Mucosa of descending colon (tissue), 3 donors: Measurements from ENCODE around the gene ATP13A3. TPM values are rescaled to one million over a fixed set of nuclear protein-coding genes. Genes with fewer than 3 reads are reported as not detected.
"Not testable (repeated sequence)": the region's sequence is repeated elsewhere in the genome, so short reads cannot be mapped to it uniquely, and the experiment has no call there.

Experiments used
- ATAC-seq: fragments of 200-7000 bp; cut with Tn5 transposase; one replicate; pipeline ENCODE4 v1.9.1; 2020; ENCODE audit warnings: mild to moderate bottlenecking, moderate library complexity
- DNase-seq, 3 donors: peaks; one replicate each; pipeline ENCODE4 v3.0.0-alpha.2; 2020
- H3K36me3 ChIP-seq: fragments of 200-600 bp; one replicate; pipeline ENCODE4 v1.8.0; 2021; ENCODE audit warnings: low read depth, mild to moderate bottlenecking
- H3K4me1 ChIP-seq: fragments of 200-600 bp; one replicate; pipeline ENCODE4 v1.8.0; 2021; ENCODE audit warnings: low read depth, mild to moderate bottlenecking
- H3K4me3 ChIP-seq: fragments of 200-600 bp; one replicate; pipeline ENCODE4 v1.8.0; 2021; ENCODE audit warnings: mild to moderate bottlenecking
- H3K9me3 ChIP-seq: fragments of 200-600 bp; one replicate; pipeline ENCODE4 v1.8.0; 2021; ENCODE audit warnings: mild to moderate bottlenecking
- intact Hi-C, 2 donors: fragments of 100-400 bp; cut with DNase I in 1 of 2; cut with micrococcal nuclease in 1 of 2; formaldehyde crosslinking; loops; one replicate each; pipeline versions ENCODE4 v1.11.0 to v1.11.1; 2022; cut with DNase I, micrococcal nuclease
- long read RNA-seq, 2 donors: library from polyadenylated mRNA; unstranded; transcript quantifications; one replicate each; pipeline ENCODE4 v2.0.0, GENCODE V29; 2019 to 2021
- total RNA-seq, 3 donors: library from RNA; stranded (reverse); fragmentation: NEBNext Ultra II Directional in 2 of 3; extraction: Animal tissue kit (Norgen Biotek cat#: 25700) in 2 of 3; gene quantifications; one replicate each; pipeline versions ENCODE4 v1.2.1 to v1.2.4, GENCODE V29; 2021 to 2023
- TF ChIP-seq, protein P1 (sequence below): fragments of 200-600 bp; IDR thresholded peaks from one replicate; pipeline ENCODE4 v1.8.0; 2022; ENCODE audit warnings: antibody characterized with exemption, mild to moderate bottlenecking
- donor health status: DM: no; HTN: no; CAD: no; lungs with moderate emphysema.
- donor health status: DM: no; HTN: no; CAD: no.
- donor health status: DM: no; HTN: yes; CAD: no.

ATP13A3 gene
- 10 to 100 TPM; 76.2 to 96.1 (median 83.9) TPM for total RNA-seq
- long read RNA-seq, donor 1, full-length matches to known transcripts: 3 of 14 reads
- long read RNA-seq, donor 1, partial matches to known transcripts: 4 of 14 reads
- long read RNA-seq, donor 1, other reads (novel, unspliced or antisense): 7 of 14 reads
- long read RNA-seq, donor 2: 0 reads

GRCh38 chr3:194486540-194487288 lies at the start of gene ATP13A3:
ATP13A3 (minus strand) TSS chr3:194487002; CDS start chr3:194462190, 24,812 bp downstream.
- ATAC-seq: peak; percentile 94
- TF ChIP-seq, protein P1, sequence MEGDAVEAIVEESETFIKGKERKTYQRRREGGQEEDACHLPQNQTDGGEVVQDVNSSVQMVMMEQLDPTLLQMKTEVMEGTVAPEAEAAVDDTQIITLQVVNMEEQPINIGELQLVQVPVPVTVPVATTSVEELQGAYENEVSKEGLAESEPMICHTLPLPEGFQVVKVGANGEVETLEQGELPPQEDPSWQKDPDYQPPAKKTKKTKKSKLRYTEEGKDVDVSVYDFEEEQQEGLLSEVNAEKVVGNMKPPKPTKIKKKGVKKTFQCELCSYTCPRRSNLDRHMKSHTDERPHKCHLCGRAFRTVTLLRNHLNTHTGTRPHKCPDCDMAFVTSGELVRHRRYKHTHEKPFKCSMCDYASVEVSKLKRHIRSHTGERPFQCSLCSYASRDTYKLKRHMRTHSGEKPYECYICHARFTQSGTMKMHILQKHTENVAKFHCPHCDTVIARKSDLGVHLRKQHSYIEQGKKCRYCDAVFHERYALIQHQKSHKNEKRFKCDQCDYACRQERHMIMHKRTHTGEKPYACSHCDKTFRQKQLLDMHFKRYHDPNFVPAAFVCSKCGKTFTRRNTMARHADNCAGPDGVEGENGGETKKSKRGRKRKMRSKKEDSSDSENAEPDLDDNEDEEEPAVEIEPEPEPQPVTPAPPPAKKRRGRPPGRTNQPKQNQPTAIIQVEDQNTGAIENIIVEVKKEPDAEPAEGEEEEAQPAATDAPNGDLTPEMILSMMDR: no peak
- Histone ChIP-seq H3K4me3 (peak within 1 kb of the TSS; percentile 56), H3K4me1 (peaks cover 21% of the 10 kb centered on the region), H3K36me3 (no peaks in the 10 kb centered on the region), H3K9me3 (no peaks in the 10 kb centered on the region)
- peak; percentile 91 to 94 (median 93) for DNase-seq
- intact Hi-C loops: loop anchor here in 1 of 2 donors (5.0 kb wide), 1 partner anchor 101 kb away; no protein-coding TSS in a partner anchor

- H3K9me3 ChIP-seq, ATAC-seq, DNase-seq, intact Hi-C loops, H3K4me3 ChIP-seq, H3K36me3 ChIP-seq: not testable (repeated sequence)
- H3K4me1 ChIP-seq: peaks cover 15% of the 10 kb centered on the region
Observed at GRCh38 chr3:194535199-194535598, 48.4 kb upstream of the ATP13A3 start.

GRCh38 chr3:194534243-194534642 lies 47.4 kb upstream of the ATP13A3 start:
- TF ChIP-seq, protein P1: no peak
- Histone ChIP-seq H3K4me1 (peaks cover 15% of the 10 kb centered on the region), H3K36me3 (no peaks in the 10 kb centered on the region), H3K9me3 (peaks cover 5% of the 10 kb centered on the region), H3K4me3 (no peak overlapping the region)
- no peak for ATAC-seq
- intact Hi-C loops: no loop called here
- DNase-seq: no peak

DNA sequence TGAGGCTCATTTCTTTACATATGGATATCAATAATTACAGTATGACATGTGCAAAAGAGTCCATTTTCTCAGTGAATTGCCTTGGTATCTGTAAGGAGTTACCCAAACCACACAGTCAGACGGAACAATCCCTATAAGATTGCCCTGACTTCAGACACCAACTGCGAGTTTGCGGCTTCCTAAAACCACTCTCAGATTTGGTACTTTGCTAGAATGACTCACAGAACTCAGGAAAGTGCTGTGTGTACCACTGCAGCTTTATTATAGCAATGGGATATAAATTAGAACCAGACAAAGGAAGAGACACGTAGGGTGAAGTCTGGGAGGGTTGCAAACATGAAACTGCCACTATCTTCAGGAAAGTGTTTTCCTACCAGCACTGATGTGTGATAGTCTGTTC lies 45.8 kb upstream of the ATP13A3 start:
- TF ChIP-seq, protein P1: no peak
- H3K9me3 ChIP-seq: peaks cover 5% of the 10 kb centered on the region
- H3K36me3 ChIP-seq: no peaks in the 10 kb centered on the region
- DNase-seq (no peak), ATAC-seq (no peak)
- peaks cover 12% of the 10 kb centered on the region for H3K4me1 ChIP-seq
- intact Hi-C loops: no loop called here
- H3K4me3 ChIP-seq: no peak overlapping the region

- Histone ChIP-seq H3K4me3 (no peak overlapping the region), H3K9me3 (no peaks in the 10 kb centered on the region), H3K4me1 (no peaks in the 10 kb centered on the region), H3K36me3 (no peaks in the 10 kb centered on the region)
- intact Hi-C loops: no loop called here
- DNase-seq (no peak), ATAC-seq (no peak)
- TF ChIP-seq, protein P1: no peak
Observed at GRCh38 chr3:194527726-194528125, 40.9 kb upstream of the ATP13A3 start.

GRCh38 chr3:194526164-194526563 lies 39.4 kb upstream of the ATP13A3 start:
- TF ChIP-seq, protein P1: no peak
- Histone ChIP-seq H3K9me3 (no peaks in the 10 kb centered on the region), H3K4me3 (no peak overlapping the region), H3K36me3 (no peaks in the 10 kb centered on the region), H3K4me1 (no peaks in the 10 kb centered on the region)
- intact Hi-C loops: no loop called here
- no peak for DNase-seq
- no peak for ATAC-seq
